ENCODE results near the gene LRFN5. TPM values are rescaled to one million over a fixed set of nuclear protein-coding genes. Genes with fewer than 3 reads are reported as not detected.

LRFN5 gene
- total and polyA plus RNA-seq, 2 of the 13 experiments (the other 11 are each of a cell fraction or from before 2014, with no cell fraction given), result not detected

- no peaks in the 10 kb centered on the region for H4K20me1 ChIP-seq (ENCODE audit: insufficient read depth, low read length)
- no peak overlapping the region for H3K9ac ChIP-seq (ENCODE audit: insufficient read depth, low read depth, low read length)
- no peak overlapping the region for H3K4me2 ChIP-seq (ENCODE audit: low read depth, low read length)
- no peaks in the 10 kb centered on the region for H3K27me3 ChIP-seq (ENCODE audit: control insufficient read depth in 1 of 2, insufficient read depth in 2 of 2, low read length in 2 of 2)
- H3K9me3 ChIP-seq (ENCODE audit: low read length), result peaks cover 13% of the 10 kb centered on the region
- FAIRE-seq (no peak), DNase-seq (ENCODE audit: low spot score) (no peak), ATAC-seq (no peak)
- H2AFZ ChIP-seq (ENCODE audit: low read length), result no peak overlapping the region
- H3K36me3 ChIP-seq (replicated peaks in 1 of 2; ENCODE audit: control insufficient read depth in 1 of 2, insufficient read depth in 2 of 2, low read length in 2 of 2), result no peaks in the 10 kb centered on the region
- intact Hi-C loops (cut with micrococcal nuclease; ENCODE audit: unreplicated experiment), result no loop called here
- H3K27ac ChIP-seq (ENCODE audit: extremely low read length, insufficient read depth, low read length), result no peak overlapping the region
- no peak for TF ChIP-seq MIER3 (CRISPR knock-in tag; IDR thresholded peaks at IDR 0.05; ENCODE audit: borderline replicate concordance)
- no peak for TF ChIP-seq ZNF292 (CRISPR knock-in tag; IDR thresholded peaks at IDR 0.05; ENCODE audit: borderline replicate concordance, low read depth)
- no peak for TF ChIP-seq IKZF1 (IDR thresholded peaks at IDR 0.05)
- TF ChIP-seq ZNF724P (CRISPR knock-in tag; IDR thresholded peaks at IDR 0.05; ENCODE audit: borderline replicate concordance), result no peak
- no peak for TF ChIP-seq RFXANK (CRISPR knock-in tag; IDR thresholded peaks at IDR 0.05)
- no peak for TF ChIP-seq RAD21 (CRISPR knock-in tag; IDR thresholded peaks at IDR 0.05)
- TF ChIP-seq ZNF205 (CRISPR knock-in tag; IDR thresholded peaks at IDR 0.05), result no peak
- no peak for TF ChIP-seq SP2 (CRISPR knock-in tag; IDR thresholded peaks at IDR 0.05)
- no peak for TF ChIP-seq ZNF644 (CRISPR knock-in tag; IDR thresholded peaks at IDR 0.05; ENCODE audit: low read depth)
- no peak for TF ChIP-seq ZNF33B (CRISPR knock-in tag; IDR thresholded peaks at IDR 0.05)
- no peak for TF ChIP-seq ATF4 (CRISPR knock-in tag; IDR thresholded peaks at IDR 0.05)
- no peak for TF ChIP-seq TBP (CRISPR knock-in tag; IDR thresholded peaks at IDR 0.05)
- no peak for TF ChIP-seq E2F2 (CRISPR knock-in tag; IDR thresholded peaks at IDR 0.05; ENCODE audit: borderline replicate concordance)
- TF ChIP-seq CBFB (CRISPR knock-in tag; IDR thresholded peaks at IDR 0.05), result no peak
- no peak for TF ChIP-seq THAP7 (CRISPR knock-in tag; IDR thresholded peaks at IDR 0.05)
- no peak for TF ChIP-seq HNRNPH1 (optimal IDR thresholded peaks at IDR 0.05; ENCODE audit: low read depth, low read length)
- no peak for TF ChIP-seq MAZ (IDR thresholded peaks at IDR 0.05; ENCODE audit: borderline replicate concordance, low read depth, low read length)
- TF ChIP-seq MAZ (CRISPR knock-in tag; IDR thresholded peaks at IDR 0.05; ENCODE audit: low read depth), result no peak
- POLR2A ChIA-PET, result no interaction called here
- in situ Hi-C loops (cut with HindIII; ENCODE audit: extremely low pct_ligation_motif_present, low pct_unique_long_range_greater_than_20kb), result no loop called here
- no peaks in the 10 kb centered on the region for H3K4me1 ChIP-seq (ENCODE audit: insufficient read depth, low read length)
- H3K4me3 ChIP-seq (replicated peaks in 1 of 3; ENCODE audit: insufficient read depth in 1 of 3, low read depth in 2 of 3, low read length in 3 of 3), result no peak overlapping the region
- BruUV-seq (replicated peaks), result no TSS peak
- CTCF ChIA-PET (ENCODE audit: low intra/inter-chr PET ratio, low total read pairs), result no interaction called here
- H3K79me2 ChIP-seq (ENCODE audit: insufficient read depth, low read length), result no peaks in the 10 kb centered on the region
These were observed 20.4 kb upstream of the LRFN5 start for GRCh38 chr14:41586237-41586636.

All from HepG2 (cell line).